SK-N-SH (cell line): ENCODE results near the gene NECTIN2. TPM values are rescaled to one million over a fixed set of nuclear protein-coding genes. Genes with fewer than 3 reads are reported as not detected.
"Not testable (repeated sequence)": the region's sequence is repeated elsewhere in the genome, so short reads cannot be mapped to it uniquely, and the experiment has no call there.

ENCODE experiments used
- CTCF ChIA-PET: fragments of 300-600, 350-600 bp; formaldehyde crosslinking; extraction: SDS; loops from one replicate; lab custom pipeline; 2021; lab: Yijun Ruan, JAX
- POLR2A ChIA-PET: fragments of 350-600 bp; sonication (Branson Sonifier 250); formaldehyde crosslinking; extraction: SDS; loops from one replicate; lab custom pipeline; 2020; ENCODE audit warnings: antibody characterized with exemption, inconsistent platforms; lab: Yijun Ruan, JAX
- DNase-seq: peaks from one replicate; pipeline ENCODE4 v3.0.0; 2012
- H2AFZ ChIP-seq: fragments of 200-600 bp; sonication (generic); 2 replicates; pipeline ENCODE4 v1.8.1; 2016; ENCODE audit warnings: antibody characterized with exemption, mild to moderate bottlenecking, low read depth
- H3F3A ChIP-seq: fragments of 200-600 bp; sonication (generic); replicated peaks from 2 replicates; pipeline ENCODE3; 2016; ENCODE audit warnings: antibody characterized with exemption, mild to moderate bottlenecking; ENCODE audit not compliant: insufficient read depth
- H3K27ac ChIP-seq, 2 experiments: fragments of 200-500 bp in 1 of 2; fragments of 200-600 bp in 1 of 2; sonication (Bioruptor generic) in 1 of 2; sonication (generic), shearing (Covaris generic) in 1 of 2; 2 replicates each; pipeline versions ENCODE4 v1.5.1 to v1.6.1; 2014 to 2016; ENCODE audit warnings: low read depth in 2 of 2, inconsistent platforms in 1 of 2, low read length in 1 of 2, mild to moderate bottlenecking in 1 of 2, mixed read lengths in 1 of 2
- H3K27me3 ChIP-seq: fragments of 200-600 bp; sonication (generic), shearing (Covaris generic); 2 replicates; pipeline ENCODE4 v1.6.1; 2016; ENCODE audit warnings: mixed run types; ENCODE audit not compliant: insufficient read depth
- H3K36me3 ChIP-seq, 2 experiments: fragments of 200-500 bp in 1 of 2; fragments of 200-600 bp in 1 of 2; sonication (Bioruptor generic) in 1 of 2; sonication (generic) in 1 of 2; replicated peaks in 1 of 2; 2 replicates each; pipeline versions ENCODE3 to v1.5.1; 2014 to 2016; ENCODE audit warnings: low read length in 1 of 2, mild to moderate bottlenecking in 1 of 2; ENCODE audit not compliant: insufficient read depth in 2 of 2, control insufficient read depth in 1 of 2
- H3K4me1 ChIP-seq, 2 experiments: fragments of 200-500 bp in 1 of 2; fragments of 200-600 bp in 1 of 2; sonication (Bioruptor generic) in 1 of 2; sonication (generic), shearing (Covaris generic) in 1 of 2; 2 replicates each; pipeline versions ENCODE4 v1.5.1 to v1.6.1; 2014 to 2016; ENCODE audit warnings: low read depth in 1 of 2, low read length in 1 of 2, mixed run types in 1 of 2; ENCODE audit not compliant: insufficient read depth in 2 of 2, control insufficient read depth in 1 of 2
- H3K4me2 ChIP-seq: fragments of 200-600 bp; sonication (generic), shearing (Covaris generic); 2 replicates; pipeline ENCODE4 v1.6.1; 2017; ENCODE audit warnings: mixed run types
- H3K4me3 ChIP-seq, 2 experiments: fragments of 200-500 bp in 1 of 2; fragments of 200-600 bp in 1 of 2; sonication (Bioruptor generic) in 1 of 2; sonication (generic), shearing (Covaris generic) in 1 of 2; 2 replicates each; pipeline versions ENCODE4 v1.5.1 to v1.8.1; 2014 to 2016; ENCODE audit warnings: low read depth in 2 of 2, inconsistent platforms in 1 of 2, low read length in 1 of 2, mild to moderate bottlenecking in 1 of 2, mixed read lengths in 1 of 2, moderate library complexity in 1 of 2
- H3K79me2 ChIP-seq: fragments of 200-600 bp; sonication (generic); 2 replicates; pipeline ENCODE4 v1.8.1; 2017; ENCODE audit warnings: mild to moderate bottlenecking; ENCODE audit not compliant: insufficient read depth
- H3K9ac ChIP-seq: fragments of 200-600 bp; sonication (generic); 2 replicates; pipeline ENCODE4 v1.6.1; 2017; ENCODE audit warnings: mixed run types
- H3K9me2 ChIP-seq: fragments of 200-600 bp; sonication (generic); 2 replicates; pipeline ENCODE4 v1.6.1; 2017; ENCODE audit warnings: mixed run types
- H3K9me3 ChIP-seq: fragments of 200-600 bp; sonication (generic); 2 replicates; pipeline ENCODE4 v1.6.1; 2017; ENCODE audit warnings: mixed run types, mild to moderate bottlenecking, moderate library complexity
- H4K20me1 ChIP-seq: fragments of 200-600 bp; sonication (generic); 2 replicates; pipeline ENCODE4 v1.6.1; 2017; ENCODE audit warnings: mild to moderate bottlenecking, mixed run types; ENCODE audit not compliant: insufficient read depth
- EP300 ChIP-seq, 2 experiments: IDR thresholded peaks; 2 replicates each; pipeline versions ENCODE4 v1.4.0 to v1.6.1; 2012; ENCODE audit warnings: borderline replicate concordance in 1 of 2, low read depth in 1 of 2, low read length in 1 of 2
- FOSL2 ChIP-seq: IDR thresholded peaks from 2 replicates; pipeline ENCODE4 v1.4.0; 2012; ENCODE audit warnings: low read depth, mild to moderate bottlenecking, moderate library complexity, borderline replicate concordance
- NRF1 ChIP-seq: IDR thresholded peaks from 2 replicates; pipeline ENCODE4 v1.6.1; 2012; ENCODE audit warnings: low read depth, mild to moderate bottlenecking, low read length
- RFX5 ChIP-seq: IDR thresholded peaks from 2 replicates; pipeline ENCODE4 v1.6.1; 2012; ENCODE audit warnings: mild to moderate bottlenecking, improper control_type of control experiment, low read length
- TAF1 ChIP-seq: IDR thresholded peaks from 2 replicates; pipeline ENCODE4 v1.6.1; 2012; ENCODE audit warnings: low read depth, mild to moderate bottlenecking, low read length, moderate library complexity, borderline replicate concordance
- TCF12 ChIP-seq: IDR thresholded peaks from 2 replicates; pipeline ENCODE4 v1.4.0; 2012
- YY1 ChIP-seq: IDR thresholded peaks from 2 replicates; pipeline ENCODE4 v1.4.0; 2012; ENCODE audit warnings: low read depth, mild to moderate bottlenecking
- WGBS: methylation state at CpG from one replicate; pipeline ENCODE4 v1.1.6; 2017; ENCODE audit warnings: low lambda C conversion rate; 5-methylcytosine and 5-hydroxymethylcytosine counted together
- polyA plus RNA-seq, 3 experiments: library from polyadenylated mRNA; depleted of rRNA; stranded (reverse); fragments of >200 nt; gene quantifications; 2 replicates each; pipeline ENCODE4 v1.2.3, GENCODE V29; 2012
- TF ChIP-seq, protein P1 (sequence below): fragments of 200-600 bp; sonication (generic); IDR thresholded peaks from 2 replicates; pipeline ENCODE4 v1.6.1; 2017; ENCODE audit warnings: antibody characterized with exemption, mild to moderate bottlenecking, moderate library complexity

The NECTIN2 gene
- polyA plus RNA-seq, 1 of the 3 experiments (the other 2 are of a cell fraction) = 121 TPM

DNA sequence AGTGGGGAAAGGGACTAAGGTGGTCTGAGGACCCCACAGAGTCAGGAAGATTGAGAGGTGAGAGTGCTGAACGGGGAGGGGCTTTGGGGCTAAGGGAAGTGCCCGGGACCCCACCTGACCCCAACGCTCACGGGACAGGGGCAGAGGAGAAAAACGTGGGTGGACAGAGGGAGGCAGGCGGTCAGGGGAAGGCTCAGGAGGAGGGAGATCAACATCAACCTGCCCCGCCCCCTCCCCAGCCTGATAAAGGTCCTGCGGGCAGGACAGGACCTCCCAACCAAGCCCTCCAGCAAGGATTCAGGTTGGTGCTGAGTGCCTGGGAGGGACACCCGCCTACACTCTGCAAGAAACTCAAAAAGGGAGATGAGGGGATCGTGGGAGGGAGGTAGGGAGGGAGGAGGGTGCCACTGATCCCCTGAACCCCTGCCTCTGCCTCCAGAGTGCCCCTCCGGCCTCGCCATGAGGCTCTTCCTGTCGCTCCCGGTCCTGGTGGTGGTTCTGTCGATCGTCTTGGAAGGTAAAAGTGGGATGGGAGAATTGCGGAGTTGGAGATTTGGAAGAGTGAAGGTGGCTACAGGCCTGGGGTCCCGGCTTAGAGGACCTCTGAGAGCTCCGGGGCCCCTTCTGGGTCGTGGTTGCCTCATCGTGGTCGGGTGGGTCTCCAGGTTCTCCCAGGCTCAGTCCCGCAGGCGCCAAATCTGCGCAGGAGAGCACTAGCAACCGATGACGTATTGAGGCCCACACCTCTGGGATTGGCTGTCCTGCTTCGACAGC is 68.5 kb downstream of the NECTIN2 start, which contains the start of gene APOC1:
Gene APOC1, plus strand, starts transcription at position 176 of the 774 bp plus-strand sequence. Its CDS starts 284 bp downstream, at position 460.
- H3K79me2 ChIP-seq, H3K9me2 ChIP-seq: not testable (repeated sequence)
- peak within 1 kb of the TSS; percentile 52 for H3K9ac ChIP-seq
- peak; percentile 55; the same call in 1 of the 2 replicates for TF ChIP-seq NRF1
- peak; percentile 98 for TF ChIP-seq RFX5
- TF ChIP-seq, all 33 proteins: peak for 2; not testable (repeated sequence) for 31
- H3K27me3 ChIP-seq, H3F3A ChIP-seq, H3K4me1 ChIP-seq, H4K20me1 ChIP-seq, H3K36me3 ChIP-seq, H3K9me3 ChIP-seq: not testable (repeated sequence)
- H2AFZ ChIP-seq = peak within 1 kb of the TSS; percentile 95
- CTCF ChIA-PET = interaction anchor here (0.6 to 1.7 kb wide), 7 partner anchors 10 to 1661 kb away, joined by 3 to 5 read pairs (median 3); no protein-coding TSS in a partner anchor
- H3K4me3 ChIP-seq = peak within 1 kb of the TSS; percentile 48 to 67
- H3K27ac ChIP-seq = peak within 1 kb of the TSS in 1 of 2 experiments; percentile 36; a peak in 1 of 4 replicates
- POLR2A ChIA-PET = interaction anchor here (0.9 to 1.4 kb wide), 2 partner anchors 9 to 40 kb away, joined by 3 to 9 read pairs; partner anchors contain the start of genes APOE and CLPTM1
- H3K4me2 ChIP-seq = peak within 1 kb of the TSS; percentile 69
- 18% methylated on average over 24 of the region's 28 CpGs for WGBS
- peak; percentile 93 for DNase-seq

DNA sequence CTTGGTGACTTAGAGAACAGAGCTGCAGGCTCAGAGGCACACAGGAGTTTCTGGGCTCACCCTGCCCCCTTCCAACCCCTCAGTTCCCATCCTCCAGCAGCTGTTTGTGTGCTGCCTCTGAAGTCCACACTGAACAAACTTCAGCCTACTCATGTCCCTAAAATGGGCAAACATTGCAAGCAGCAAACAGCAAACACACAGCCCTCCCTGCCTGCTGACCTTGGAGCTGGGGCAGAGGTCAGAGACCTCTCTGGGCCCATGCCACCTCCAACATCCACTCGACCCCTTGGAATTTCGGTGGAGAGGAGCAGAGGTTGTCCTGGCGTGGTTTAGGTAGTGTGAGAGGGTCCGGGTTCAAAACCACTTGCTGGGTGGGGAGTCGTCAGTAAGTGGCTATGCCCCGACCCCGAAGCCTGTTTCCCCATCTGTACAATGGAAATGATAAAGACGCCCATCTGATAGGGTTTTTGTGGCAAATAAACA is 78.2 kb downstream of the NECTIN2 start:
- CTCF ChIA-PET = interaction anchor here (1.7 to 3.2 kb wide), 2 partner anchors 21 to 28 kb away, joined by 6 to 14 read pairs; no protein-coding TSS in a partner anchor

More for the DNA sequence above, 78.2 kb downstream of the NECTIN2 start:
- Histone ChIP-seq H3K9me3 (no peaks in the 10 kb centered on the region), H3K36me3 (no peaks in the 10 kb centered on the region), H3K79me2 (no peaks in the 10 kb centered on the region), H3K9ac (no peak overlapping the region), H4K20me1 (no peaks in the 10 kb centered on the region), H3F3A (no peaks in the 10 kb centered on the region), H3K27me3 (no peaks in the 10 kb centered on the region), H2AFZ (no peak overlapping the region), H3K9me2 (no peaks in the 10 kb centered on the region), H3K4me2 (no peak overlapping the region), H3K4me1 (no peaks in the 10 kb centered on the region; a peak in 1 of 4 replicates), H3K4me3 (no peak overlapping the region), H3K27ac (no peak overlapping the region)
- no peak for DNase-seq
- 76% methylated on average over 8 of the region's 8 CpGs for WGBS
- TF ChIP-seq EP300 (IDR thresholded peaks at IDR 0.05; ENCODE audit: borderline replicate concordance in 1 of 2, low read depth in 1 of 2, low read length in 1 of 2) (no peak), TAF1 (no peak), FOSL2 (no peak), TCF12 (no peak), YY1 (no peak)
- TF ChIP-seq, protein P1, sequence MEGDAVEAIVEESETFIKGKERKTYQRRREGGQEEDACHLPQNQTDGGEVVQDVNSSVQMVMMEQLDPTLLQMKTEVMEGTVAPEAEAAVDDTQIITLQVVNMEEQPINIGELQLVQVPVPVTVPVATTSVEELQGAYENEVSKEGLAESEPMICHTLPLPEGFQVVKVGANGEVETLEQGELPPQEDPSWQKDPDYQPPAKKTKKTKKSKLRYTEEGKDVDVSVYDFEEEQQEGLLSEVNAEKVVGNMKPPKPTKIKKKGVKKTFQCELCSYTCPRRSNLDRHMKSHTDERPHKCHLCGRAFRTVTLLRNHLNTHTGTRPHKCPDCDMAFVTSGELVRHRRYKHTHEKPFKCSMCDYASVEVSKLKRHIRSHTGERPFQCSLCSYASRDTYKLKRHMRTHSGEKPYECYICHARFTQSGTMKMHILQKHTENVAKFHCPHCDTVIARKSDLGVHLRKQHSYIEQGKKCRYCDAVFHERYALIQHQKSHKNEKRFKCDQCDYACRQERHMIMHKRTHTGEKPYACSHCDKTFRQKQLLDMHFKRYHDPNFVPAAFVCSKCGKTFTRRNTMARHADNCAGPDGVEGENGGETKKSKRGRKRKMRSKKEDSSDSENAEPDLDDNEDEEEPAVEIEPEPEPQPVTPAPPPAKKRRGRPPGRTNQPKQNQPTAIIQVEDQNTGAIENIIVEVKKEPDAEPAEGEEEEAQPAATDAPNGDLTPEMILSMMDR = no peak
- POLR2A ChIA-PET = no interaction called here
